ENCODE measurements around the gene TRIM49D1.
"Not testable (repeated sequence)": the region's sequence is repeated elsewhere in the genome, so short reads cannot be mapped to it uniquely, and the experiment has no call there.

Gene TRIM49D1, protein sequence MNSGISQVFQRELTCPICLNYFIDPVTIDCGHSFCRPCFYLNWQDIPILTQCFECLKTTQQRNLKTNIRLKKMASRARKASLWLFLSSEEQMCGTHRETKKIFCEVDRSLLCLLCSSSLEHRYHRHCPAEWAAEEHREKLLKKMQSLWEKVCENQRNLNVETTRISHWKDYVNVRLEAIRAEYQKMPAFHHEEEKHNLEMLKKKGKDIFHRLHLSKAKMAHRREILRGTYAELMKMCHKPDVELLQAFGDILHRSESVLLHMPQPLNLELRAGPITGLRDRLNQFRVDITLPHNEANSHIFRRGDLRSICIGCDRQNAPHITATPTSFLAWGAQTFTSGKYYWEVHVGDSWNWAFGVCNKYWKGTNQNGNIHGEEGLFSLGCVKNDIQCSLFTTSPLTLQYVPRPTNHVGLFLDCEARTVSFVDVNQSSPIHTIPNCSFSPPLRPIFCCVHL

DNA sequence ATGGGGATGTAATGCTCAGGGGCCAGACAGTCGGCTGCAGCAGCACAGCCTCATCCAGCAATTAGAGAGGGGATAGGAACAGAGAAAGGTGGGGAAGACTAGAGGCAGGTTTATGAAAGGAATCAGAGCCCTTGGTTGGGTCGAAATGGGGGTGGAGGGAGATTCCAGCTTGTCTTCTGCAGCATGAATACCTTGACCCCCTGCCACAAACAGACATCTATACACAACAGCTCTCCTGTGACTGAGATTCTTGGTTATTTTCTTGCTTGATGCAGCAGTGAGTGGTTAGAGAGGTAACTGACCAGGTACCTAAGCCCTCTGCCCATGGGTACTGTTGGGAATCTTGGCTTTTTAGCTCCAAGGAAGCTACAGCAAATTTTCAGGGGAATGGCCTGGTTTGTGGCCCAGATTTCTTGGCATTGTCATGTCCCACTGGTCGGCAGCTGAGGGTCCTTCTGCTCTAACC lies at the start of gene TRIM49D1:
Gene TRIM49D1 (minus strand): TSS at position 51 of the 466 bp plus-strand sequence. CDS start 4,535 bp downstream, outside the sequence.
- no peak for DNase-seq

DNA sequence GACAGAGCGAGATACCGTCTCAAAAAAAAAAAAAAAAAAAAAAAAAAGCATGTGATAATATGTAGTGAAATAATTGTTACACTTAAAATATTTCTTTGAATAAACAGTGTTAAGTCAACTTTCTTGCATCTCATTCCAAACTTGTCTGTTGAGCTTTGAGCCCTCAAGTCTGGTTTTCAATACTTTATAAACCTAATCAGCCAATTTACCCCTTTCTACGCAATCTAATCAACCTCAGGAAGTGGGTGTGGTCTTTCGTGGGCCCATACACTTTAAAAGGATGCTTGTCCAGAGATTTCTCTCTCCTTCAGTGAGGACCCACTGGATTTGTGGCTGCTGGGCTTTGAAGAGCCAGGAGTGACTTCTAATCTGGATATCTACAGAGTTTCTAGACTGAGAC lies 43.7 kb upstream of the TRIM49D1 start, which contains the start of gene TRIM64:
Gene TRIM64 (plus strand): TSS at position 301 of the 400 bp plus-strand sequence. CDS start 2,467 bp downstream, outside the sequence.
- DNase-seq: not testable (repeated sequence)

DNA sequence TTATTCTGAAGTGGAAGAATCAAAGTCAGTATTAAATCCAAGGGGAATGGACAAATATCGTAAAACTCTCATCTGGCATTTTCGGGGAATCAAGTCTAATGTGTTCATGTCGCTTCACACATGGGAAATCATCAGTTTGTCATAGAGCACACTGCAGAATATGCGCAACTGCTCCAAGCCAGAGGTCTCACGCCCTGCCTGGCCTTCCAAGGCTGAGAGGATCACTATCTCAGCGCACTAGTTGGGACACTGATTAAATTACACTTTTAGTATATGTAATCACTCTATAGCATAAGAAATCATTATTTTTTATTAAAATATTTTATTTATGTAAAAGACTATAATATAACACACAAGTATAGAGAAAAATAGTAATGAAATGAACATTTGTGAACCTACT lies 38.8 kb upstream of the TRIM49D1 start:
- DNase-seq: not testable (repeated sequence)

DNA sequence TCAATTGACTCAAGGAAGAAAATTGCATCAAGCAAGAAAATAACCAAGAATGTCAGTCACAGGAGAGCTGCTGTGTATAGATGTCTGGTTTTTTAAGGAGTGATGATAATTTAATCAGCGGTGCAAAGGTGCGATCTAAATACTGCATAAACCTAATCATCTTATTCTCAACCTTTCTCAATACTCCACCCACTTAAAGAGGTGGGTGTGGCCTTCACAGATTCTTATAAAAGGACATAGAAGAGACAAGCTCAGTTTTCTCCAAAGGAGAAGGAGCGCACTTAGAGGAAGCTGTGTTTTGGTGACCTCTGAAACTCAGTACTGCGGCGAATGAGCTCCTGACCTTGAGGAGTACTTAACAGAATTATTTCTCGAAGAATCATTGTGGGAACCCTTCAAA lies 1.7 kb upstream of the TRIM49D1 start, which contains the start of gene TRIM49D2:
Gene TRIM49D2 (plus strand): TSS at position 301 of the 400 bp plus-strand sequence. CDS start 2,698 bp downstream, outside the sequence.
- not testable (repeated sequence) for DNase-seq

DNA sequence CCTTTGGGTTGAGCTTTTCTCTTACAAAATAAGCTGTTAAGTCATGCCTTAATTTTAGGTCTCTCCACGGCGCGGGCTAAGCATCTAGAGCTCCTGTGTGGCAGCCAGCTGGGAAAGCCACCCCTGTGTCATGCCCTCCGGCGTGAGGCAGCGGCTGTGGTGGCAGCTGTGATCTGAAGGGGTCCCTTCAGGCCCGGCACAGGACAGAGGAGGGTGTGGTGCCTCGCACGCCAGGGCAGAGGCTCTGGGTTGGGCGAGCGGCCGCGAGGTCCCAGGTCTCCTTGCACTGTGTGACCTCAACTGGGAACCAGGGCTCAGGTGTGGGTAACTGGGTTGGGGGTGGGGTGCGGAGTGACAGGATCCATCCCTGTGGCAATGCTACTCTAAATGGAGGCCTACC lies 21.2 kb downstream of the TRIM49D1 start:
- not testable (repeated sequence) for DNase-seq

DNA sequence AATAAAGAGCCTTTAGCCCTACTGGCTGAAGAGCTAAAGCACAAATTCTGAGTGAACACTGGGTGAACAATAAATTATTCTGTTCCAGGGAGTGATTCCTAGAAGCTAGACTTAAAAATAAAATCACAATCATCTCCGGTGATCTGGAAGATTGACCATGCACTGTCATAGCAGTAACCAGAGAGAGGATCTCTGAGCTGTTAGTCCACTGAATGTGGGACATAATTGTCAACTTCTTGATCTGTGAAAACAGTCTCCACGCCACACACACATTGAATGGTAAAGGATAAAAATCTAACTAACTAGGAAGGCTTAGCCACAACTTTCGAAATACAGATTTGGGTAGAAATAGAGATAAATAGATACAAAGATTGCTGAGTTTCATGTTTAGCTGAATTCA lies 28.8 kb downstream of the TRIM49D1 start:
- DNase-seq: not testable (repeated sequence)

DNA sequence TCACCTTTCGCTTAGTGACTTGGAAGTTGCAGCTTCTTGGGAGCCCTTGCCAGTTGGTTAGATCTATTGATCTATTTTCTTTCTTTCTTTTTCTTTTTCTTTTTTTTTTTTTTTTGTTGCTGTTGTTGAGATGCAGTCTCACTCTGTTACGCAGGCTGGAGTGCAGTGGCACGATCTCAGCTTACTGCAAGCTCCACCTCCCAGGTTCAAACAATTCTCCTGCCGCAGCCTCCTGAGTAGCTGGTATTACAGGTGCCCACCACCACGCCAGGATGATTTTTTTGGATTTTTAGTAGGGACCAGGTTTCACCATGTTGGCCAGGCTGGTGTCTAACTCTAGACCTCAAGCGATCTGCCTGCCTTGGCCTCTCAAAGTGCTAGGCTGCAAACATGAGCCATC lies 44.5 kb downstream of the TRIM49D1 start:
- not testable (repeated sequence) for DNase-seq

DNA sequence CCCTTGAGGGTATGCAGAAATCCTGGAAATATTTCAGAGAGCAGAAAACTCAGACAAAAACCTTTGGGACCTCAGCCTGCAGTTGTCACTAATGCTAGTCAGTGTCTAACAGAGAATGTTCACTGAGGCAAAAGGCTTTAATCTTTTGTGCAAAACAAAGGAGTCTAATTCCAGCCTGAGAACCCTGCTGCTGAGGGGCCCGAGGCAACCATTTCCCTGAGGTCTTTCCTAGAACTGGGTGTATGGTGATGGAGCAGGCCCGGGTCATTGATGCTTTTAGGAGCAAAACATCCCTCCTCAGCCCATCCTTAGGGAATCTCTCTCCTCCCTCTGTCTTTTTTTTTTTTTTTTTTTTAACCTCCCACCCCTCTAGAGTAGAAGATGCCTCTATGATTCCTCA lies 49.5 kb downstream of the TRIM49D1 start:
- DNase-seq: not testable (repeated sequence)

DNA sequence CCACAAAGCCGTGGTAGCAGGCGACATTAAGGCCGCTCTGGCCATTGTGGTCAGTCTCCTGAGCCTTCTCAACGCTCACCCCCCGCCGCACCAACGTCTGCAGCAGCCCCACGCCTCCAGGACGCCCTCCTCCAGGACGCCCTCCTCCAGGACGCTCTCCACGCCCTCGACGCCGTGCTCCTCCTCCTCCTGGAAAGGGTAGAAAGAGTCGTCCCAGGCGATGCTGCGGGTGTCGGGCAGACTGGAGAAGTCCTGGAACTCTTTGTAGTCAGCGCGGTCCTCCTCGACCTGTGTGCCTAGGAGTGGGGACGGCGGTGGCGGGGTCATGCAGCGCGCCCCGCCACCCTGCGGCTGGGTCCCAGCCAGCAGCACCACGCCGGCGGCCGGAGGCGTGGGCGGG lies 56.8 kb downstream of the TRIM49D1 start:
- not testable (repeated sequence) for DNase-seq

DNA sequence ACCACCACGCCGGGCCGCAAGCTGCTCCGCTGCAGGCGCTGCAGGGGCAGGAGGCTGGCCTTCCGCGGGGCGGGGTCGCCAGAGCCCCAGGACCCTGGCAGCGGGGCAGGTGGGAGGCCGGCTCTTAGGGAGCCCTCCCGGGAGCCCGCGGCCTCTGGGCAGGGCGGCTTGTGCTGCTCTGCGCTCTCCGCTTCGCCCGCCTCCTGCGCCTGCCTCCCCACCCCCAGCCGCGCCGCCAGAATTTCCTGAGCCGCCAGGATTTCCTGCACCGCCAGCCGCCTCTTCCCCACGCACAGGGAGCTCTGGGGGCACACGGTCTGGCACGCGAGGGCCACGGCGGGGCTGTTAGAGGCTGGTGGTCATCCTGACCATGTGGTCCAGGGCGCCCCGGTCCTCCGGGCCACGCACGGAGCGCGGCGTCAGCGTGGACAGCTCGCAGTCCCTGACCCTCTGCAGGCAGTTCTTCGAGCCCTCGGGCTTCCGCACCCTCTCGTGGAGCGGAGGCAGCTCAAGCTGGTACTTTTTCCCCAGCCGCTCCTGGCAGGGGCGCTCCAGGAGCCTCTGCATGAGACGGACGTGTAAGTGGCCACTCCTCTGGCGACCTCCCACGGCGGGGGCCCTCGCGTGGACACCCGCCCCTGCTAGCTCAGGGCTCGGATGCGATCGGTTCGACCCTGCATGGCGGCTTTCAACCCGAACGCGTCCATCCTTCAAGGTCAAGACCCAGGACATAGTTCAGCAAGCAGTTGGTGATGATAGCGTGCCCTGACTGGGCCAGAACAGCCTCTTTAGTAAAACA lies 57.9 kb downstream of the TRIM49D1 start:
- DNase-seq: not testable (repeated sequence)

Measured in stimulated activated naive CD4-positive, alpha-beta T cell treated with Interleukin-2 at 50 U/mL for 16 hours (primary cell).